Nephron (organoid): ENCODE results near the gene ZNF423.

Source experiments
- H3K27ac Mint-ChIP-seq, 3 experiments: 2 replicates each; pipeline ENCODE4 v1.8.0; 2020; ENCODE audit warnings: mixed read lengths in 3 of 3, mild to moderate bottlenecking in 2 of 3, moderate library complexity in 1 of 3
- H3K27me3 Mint-ChIP-seq: 2 replicates; pipeline ENCODE4 v1.8.0; 2021; ENCODE audit warnings: low read depth, mild to moderate bottlenecking, moderate library complexity, mixed read lengths
- H3K36me3 Mint-ChIP-seq: 2 replicates; pipeline ENCODE4 v1.8.0; 2020; ENCODE audit warnings: low read depth, mixed read lengths
- H3K4me1 Mint-ChIP-seq: 2 replicates; pipeline ENCODE4 v1.8.0; 2020; ENCODE audit warnings: mixed read lengths
- H3K4me3 Mint-ChIP-seq, 3 experiments: 2 replicates each; pipeline ENCODE4 v1.8.0; 2020; ENCODE audit warnings: mild to moderate bottlenecking in 3 of 3, mixed read lengths in 3 of 3, moderate library complexity in 2 of 3
- H3K9me3 Mint-ChIP-seq: 2 replicates; pipeline ENCODE4 v1.8.0; 2020; ENCODE audit warnings: mixed read lengths
- TF ChIP-seq, protein P1 (sequence below), 3 experiments: fragments of 200-600 bp; sonication (generic); IDR thresholded peaks; one replicate each; pipeline ENCODE4 v1.5.0; 2021; ENCODE audit warnings: antibody characterized with exemption in 3 of 3; ENCODE audit not compliant: unreplicated experiment in 3 of 3

ZNF423 gene

DNA sequence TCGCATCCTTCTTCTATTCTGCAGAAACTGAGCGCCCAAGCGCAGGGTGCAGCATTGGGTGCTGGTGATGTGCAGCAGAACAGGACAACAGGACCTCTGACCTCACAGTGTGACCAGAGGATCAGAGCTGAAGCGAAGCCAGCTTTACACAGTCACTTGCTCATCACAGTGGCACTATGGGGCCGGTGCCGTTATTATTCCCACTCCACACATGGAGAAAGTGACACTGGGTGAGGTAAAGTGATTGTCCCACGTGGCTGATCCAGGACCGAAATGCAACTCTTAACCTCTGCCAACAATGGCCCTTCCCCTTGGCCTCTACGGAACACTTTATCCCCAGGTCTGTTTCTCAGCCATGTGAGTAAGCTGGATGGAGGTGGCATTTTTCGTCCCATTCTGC, 311.1 kb downstream of the ZNF423 start:
- no peak overlapping the region for H3K27ac Mint-ChIP-seq
- no peak overlapping the region for H3K4me3 Mint-ChIP-seq
- H3K27me3 Mint-ChIP-seq = no peaks in the 10 kb centered on the region
- no peaks in the 10 kb centered on the region for H3K9me3 Mint-ChIP-seq
- H3K4me1 Mint-ChIP-seq = peaks cover 51% of the 10 kb centered on the region
- peaks cover 4% of the 10 kb centered on the region for H3K36me3 Mint-ChIP-seq
- TF ChIP-seq, protein P1, sequence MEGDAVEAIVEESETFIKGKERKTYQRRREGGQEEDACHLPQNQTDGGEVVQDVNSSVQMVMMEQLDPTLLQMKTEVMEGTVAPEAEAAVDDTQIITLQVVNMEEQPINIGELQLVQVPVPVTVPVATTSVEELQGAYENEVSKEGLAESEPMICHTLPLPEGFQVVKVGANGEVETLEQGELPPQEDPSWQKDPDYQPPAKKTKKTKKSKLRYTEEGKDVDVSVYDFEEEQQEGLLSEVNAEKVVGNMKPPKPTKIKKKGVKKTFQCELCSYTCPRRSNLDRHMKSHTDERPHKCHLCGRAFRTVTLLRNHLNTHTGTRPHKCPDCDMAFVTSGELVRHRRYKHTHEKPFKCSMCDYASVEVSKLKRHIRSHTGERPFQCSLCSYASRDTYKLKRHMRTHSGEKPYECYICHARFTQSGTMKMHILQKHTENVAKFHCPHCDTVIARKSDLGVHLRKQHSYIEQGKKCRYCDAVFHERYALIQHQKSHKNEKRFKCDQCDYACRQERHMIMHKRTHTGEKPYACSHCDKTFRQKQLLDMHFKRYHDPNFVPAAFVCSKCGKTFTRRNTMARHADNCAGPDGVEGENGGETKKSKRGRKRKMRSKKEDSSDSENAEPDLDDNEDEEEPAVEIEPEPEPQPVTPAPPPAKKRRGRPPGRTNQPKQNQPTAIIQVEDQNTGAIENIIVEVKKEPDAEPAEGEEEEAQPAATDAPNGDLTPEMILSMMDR (IDR thresholded peaks at IDR 0.05; ENCODE audit: unreplicated experiment in 3 of 3) = no peak

DNA sequence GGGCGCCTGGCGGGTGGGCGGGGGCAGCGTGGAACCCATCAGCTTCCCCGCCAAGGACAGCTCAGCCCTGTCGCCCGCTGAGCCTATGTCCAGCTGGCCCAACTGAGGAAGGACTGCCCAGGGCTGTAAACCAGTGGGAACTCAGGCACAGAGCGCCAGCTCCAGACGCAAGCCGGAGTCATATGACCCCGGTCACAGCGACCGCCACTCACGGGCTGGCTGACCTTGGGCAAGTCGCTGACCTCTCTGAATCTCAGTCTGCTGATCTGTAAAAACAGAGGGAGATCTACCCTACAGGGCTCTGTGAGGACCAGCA, 312.3 kb downstream of the ZNF423 start:
- no peak overlapping the region for H3K27ac Mint-ChIP-seq
- TF ChIP-seq, protein P1 (IDR thresholded peaks at IDR 0.05; ENCODE audit: unreplicated experiment in 3 of 3) = no peak
- H3K4me3 Mint-ChIP-seq = no peak overlapping the region
- no peaks in the 10 kb centered on the region for H3K27me3 Mint-ChIP-seq
- peaks cover 50% of the 10 kb centered on the region for H3K4me1 Mint-ChIP-seq
- H3K9me3 Mint-ChIP-seq = no peaks in the 10 kb centered on the region
- H3K36me3 Mint-ChIP-seq = peaks cover 4% of the 10 kb centered on the region

DNA sequence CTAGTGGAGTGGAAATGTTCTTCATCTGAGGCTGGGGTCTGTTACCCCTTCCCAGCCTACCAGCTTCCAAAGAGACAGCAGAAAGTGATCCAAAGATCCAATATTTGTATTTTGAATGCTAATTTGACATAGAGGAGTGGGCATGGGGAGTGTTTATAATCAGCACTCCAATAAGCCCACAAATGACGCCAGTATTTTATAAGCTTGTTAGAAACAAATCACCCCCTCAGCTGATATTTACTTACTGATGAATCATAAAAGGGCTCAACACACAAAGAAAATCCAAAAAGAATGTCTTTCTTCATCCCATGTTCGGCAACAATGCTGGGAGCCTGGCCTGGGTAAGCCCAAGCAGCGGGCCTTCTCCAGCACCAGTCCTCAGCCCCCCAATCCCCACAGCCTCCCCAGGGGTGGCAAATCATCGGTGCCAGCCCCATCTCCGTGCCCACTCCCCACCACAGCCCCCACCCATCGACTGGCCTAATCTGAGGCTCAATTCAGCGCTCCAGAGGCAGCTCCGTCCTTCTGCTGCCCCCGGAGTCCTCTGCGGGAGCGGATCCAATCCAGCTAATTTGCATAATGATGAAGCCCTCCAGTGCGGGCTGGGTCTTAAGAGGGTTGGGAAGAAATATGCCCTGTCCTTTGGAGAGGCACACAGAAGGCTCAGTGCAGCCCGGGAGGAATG, 312.8 kb downstream of the ZNF423 start:
- Mint-ChIP-seq H3K9me3 (no peaks in the 10 kb centered on the region), H3K27ac (peak overlapping the region in 2 of 3 experiments; percentile 46 to 68), H3K27me3 (no peaks in the 10 kb centered on the region), H3K4me1 (peaks cover 49% of the 10 kb centered on the region), H3K4me3 (peak overlapping the region in 1 of 3 experiments; percentile 16), H3K36me3 (peaks cover 4% of the 10 kb centered on the region)
- TF ChIP-seq, protein P1 (IDR thresholded peaks at IDR 0.05; ENCODE audit: unreplicated experiment in 3 of 3) = no peak

DNA sequence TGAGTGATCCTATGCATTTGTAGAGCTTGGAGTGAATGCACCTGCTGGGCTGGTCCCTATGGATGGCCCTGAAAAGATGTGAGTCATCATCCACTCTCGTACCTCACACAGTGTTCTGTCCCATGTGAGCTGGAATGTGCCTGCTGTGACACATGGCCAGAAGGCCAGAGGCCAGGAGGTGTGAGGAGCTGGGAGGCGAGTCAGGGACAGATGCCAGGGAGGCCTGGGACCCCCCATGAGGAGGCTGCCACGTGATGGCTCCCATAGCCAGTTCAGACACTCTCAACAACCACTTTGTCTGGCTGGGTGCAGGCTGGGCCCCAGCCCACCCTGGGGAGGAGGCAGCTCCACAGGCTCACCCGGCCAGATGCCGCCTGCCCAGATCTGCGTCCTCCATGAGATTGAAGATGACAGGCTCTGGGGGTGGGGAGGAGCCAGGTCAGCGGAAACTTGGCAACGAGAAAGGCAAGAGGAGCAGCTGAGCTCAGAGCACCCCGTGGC, 313.5 kb downstream of the ZNF423 start:
- Mint-ChIP-seq H3K27ac (peak overlapping the region in 1 of 3 experiments; percentile 68), H3K4me1 (peaks cover 48% of the 10 kb centered on the region), H3K27me3 (no peaks in the 10 kb centered on the region), H3K9me3 (no peaks in the 10 kb centered on the region), H3K4me3 (no peak overlapping the region), H3K36me3 (peaks cover 4% of the 10 kb centered on the region)
- TF ChIP-seq, protein P1 (IDR thresholded peaks at IDR 0.05; ENCODE audit: unreplicated experiment in 3 of 3) = no peak

DNA sequence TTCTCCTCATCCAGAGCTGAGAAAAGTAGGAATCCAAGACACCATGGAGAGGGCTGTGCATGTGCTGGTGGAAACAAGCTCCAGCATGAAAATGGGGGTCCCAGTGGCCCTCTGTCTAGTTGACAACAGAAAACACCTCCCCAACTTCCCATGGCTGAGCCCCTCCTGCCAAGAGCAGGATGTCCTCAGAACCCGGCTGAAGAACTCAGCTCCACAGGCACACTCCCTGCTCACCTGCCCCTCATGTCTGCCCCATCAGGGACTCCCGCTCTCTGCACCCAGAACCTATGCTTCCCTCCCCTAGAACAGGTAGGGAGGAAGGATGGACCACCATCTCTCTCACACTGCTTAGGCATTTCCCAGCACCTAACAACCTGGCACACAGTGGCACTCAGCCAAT, 315.1 kb downstream of the ZNF423 start:
- peaks cover 36% of the 10 kb centered on the region for H3K4me1 Mint-ChIP-seq
- no peaks in the 10 kb centered on the region for H3K9me3 Mint-ChIP-seq
- H3K4me3 Mint-ChIP-seq = no peak overlapping the region
- peaks cover 4% of the 10 kb centered on the region for H3K36me3 Mint-ChIP-seq
- no peaks in the 10 kb centered on the region for H3K27me3 Mint-ChIP-seq
- TF ChIP-seq, protein P1 (IDR thresholded peaks at IDR 0.05; ENCODE audit: unreplicated experiment in 3 of 3) = no peak
- no peak overlapping the region for H3K27ac Mint-ChIP-seq

DNA sequence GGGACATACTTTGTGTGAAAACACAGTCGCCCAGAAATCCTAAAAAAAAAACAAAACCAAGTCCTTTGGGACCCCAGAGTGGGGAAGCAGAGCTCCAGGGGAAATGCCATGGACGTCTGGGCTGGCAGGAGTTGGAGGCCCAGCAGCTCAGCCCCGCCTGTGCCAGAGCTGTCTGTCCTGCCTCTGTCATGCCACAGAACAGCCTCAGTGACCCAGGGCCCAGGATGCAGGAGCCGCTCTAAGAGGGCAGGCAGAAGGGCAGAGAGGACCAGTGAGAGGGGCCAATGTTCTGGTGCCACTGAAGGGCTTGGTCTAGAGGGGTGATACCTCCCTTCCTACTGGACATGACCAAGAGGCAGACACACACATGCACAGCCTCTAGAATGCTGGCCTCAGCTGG, 316.2 kb downstream of the ZNF423 start:
- Mint-ChIP-seq H3K27me3 (no peaks in the 10 kb centered on the region), H3K9me3 (no peaks in the 10 kb centered on the region), H3K4me1 (peaks cover 33% of the 10 kb centered on the region), H3K27ac (no peak overlapping the region), H3K4me3 (no peak overlapping the region), H3K36me3 (peaks cover 4% of the 10 kb centered on the region)
- TF ChIP-seq, protein P1 (IDR thresholded peaks at IDR 0.05; ENCODE audit: unreplicated experiment in 3 of 3) = no peak
